Natural killer cell (primary cell): ENCODE results near the gene FOXI1. TPM values are rescaled to one million over a fixed set of nuclear protein-coding genes. Genes with fewer than 3 reads are reported as not detected.

Source experiments
- ATAC-seq, 3 donors: fragments of 150-1000 bp in 2 of 3; fragments of 200-7000 bp in 1 of 3; cut with Tn5 transposase; 1 replicate in 1 of 3; 2 replicates in 2 of 3; pipeline ENCODE4 v1.10.0; 2021; ENCODE audit warnings: mild to moderate bottlenecking in 2 of 3, moderate library complexity in 2 of 3
- DNase-seq, 2 donors: peaks; one replicate each; pipeline versions ENCODE4 v3.0.0 to v3.0.0-alpha.2; 2013 to 2021; ENCODE audit warnings: mixed read lengths in 1 of 2
- H3K27ac ChIP-seq: one replicate; pipeline ENCODE4 v1.5.1; 2013; ENCODE audit warnings: mild to moderate bottlenecking, low read length
- H3K27me3 ChIP-seq: one replicate; pipeline ENCODE4 v1.6.1; 2013; ENCODE audit warnings: low read length; ENCODE audit not compliant: control insufficient read depth, insufficient read depth
- H3K36me3 ChIP-seq: one replicate; pipeline ENCODE4 v1.6.1; 2013; ENCODE audit warnings: low read length; ENCODE audit not compliant: control insufficient read depth, insufficient read depth
- H3K4me1 ChIP-seq: one replicate; pipeline ENCODE4 v1.6.1; 2013; ENCODE audit warnings: low read length; ENCODE audit not compliant: control insufficient read depth, insufficient read depth
- H3K4me3 ChIP-seq: one replicate; pipeline ENCODE4 v1.5.1; 2013; ENCODE audit warnings: low read length
- H3K9me3 ChIP-seq: one replicate; pipeline ENCODE4 v1.6.1; 2013; ENCODE audit warnings: low read length; ENCODE audit not compliant: control insufficient read depth, insufficient read depth
- H3K27ac Mint-ChIP-seq, 2 donors: one replicate each; pipeline ENCODE4 v1.8.0; 2022; ENCODE audit warnings: mild to moderate bottlenecking in 2 of 2, mixed read lengths in 2 of 2, moderate library complexity in 1 of 2
- H3K27me3 Mint-ChIP-seq, 2 donors: one replicate each; pipeline ENCODE4 v1.8.0; 2022; ENCODE audit warnings: low read depth in 2 of 2, mixed read lengths in 2 of 2
- H3K36me3 Mint-ChIP-seq: one replicate; pipeline ENCODE4 v1.8.0; 2022; ENCODE audit warnings: mixed read lengths
- H3K4me1 Mint-ChIP-seq, 2 donors: one replicate each; pipeline ENCODE4 v1.8.0; 2022; ENCODE audit warnings: mixed read lengths in 2 of 2
- H3K4me3 Mint-ChIP-seq: one replicate; pipeline ENCODE4 v1.8.0; 2022; ENCODE audit warnings: mild to moderate bottlenecking, moderate library complexity, mixed read lengths
- H3K9me3 Mint-ChIP-seq, 2 donors: one replicate each; pipeline ENCODE4 v1.8.0; 2022; ENCODE audit warnings: mixed read lengths in 2 of 2
- CTCF ChIP-seq: fragments of 200-600 bp; IDR thresholded peaks from one replicate; pipeline ENCODE4 v1.8.0; 2022; ENCODE audit warnings: antibody characterized with exemption
- WGBS: methylation state at CpG from one replicate; pipeline ENCODE4 v1.1.7; 2013; ENCODE audit warnings: missing lambda C conversion rate; ENCODE audit not compliant: insufficient coverage; 5-methylcytosine and 5-hydroxymethylcytosine counted together
- intact Hi-C: fragments of 100-400 bp; cut with micrococcal nuclease; formaldehyde crosslinking; loops from one replicate; pipeline ENCODE4 v1.14.2; 2022
- total RNA-seq, 4 donors: library from RNA; stranded (reverse); fragments of 120-200 nt in 1 of 4; gene quantifications; one replicate each; pipeline versions ENCODE4 v1.2.3 to v1.2.4, GENCODE V29; 2013 to 2022

The FOXI1 gene
- total RNA-seq, 3 donors from 2014 or later (not counting 1 experiment from before 2014, with no cell fraction given), result 0.18 TPM; not detected in 2

GRCh38 chr5:170132269-170132975 is 26.7 kb downstream of the FOXI1 start:
- H3K27ac Mint-ChIP-seq, result no peak overlapping the region
- WGBS, result 59% methylated on average over 4 of the region's 4 CpGs
- TF ChIP-seq CTCF, result no peak
- no peak overlapping the region for H3K4me3 ChIP-seq
- no peaks in the 10 kb centered on the region for H3K9me3 ChIP-seq
- H3K4me3 Mint-ChIP-seq, result no peak overlapping the region
- H3K4me1 Mint-ChIP-seq, result no peaks in the 10 kb centered on the region
- DNase-seq (no peak), ATAC-seq (no peak)
- H3K4me1 ChIP-seq, result no peaks in the 10 kb centered on the region
- H3K27me3 ChIP-seq, result peaks cover 2% of the 10 kb centered on the region
- H3K27ac ChIP-seq, result no peak overlapping the region
- peaks cover 13 to 60% of the 10 kb centered on the region in 2 donors for H3K27me3 Mint-ChIP-seq
- intact Hi-C loops, result no loop called here
- no peaks in the 10 kb centered on the region for H3K9me3 Mint-ChIP-seq
- H3K36me3 Mint-ChIP-seq, result no peaks in the 10 kb centered on the region
- H3K36me3 ChIP-seq, result no peaks in the 10 kb centered on the region

- H3K27me3 ChIP-seq, result peaks cover 2% of the 10 kb centered on the region
- H3K4me1 ChIP-seq, result no peaks in the 10 kb centered on the region
- Mint-ChIP-seq H3K4me1 (no peaks in the 10 kb centered on the region), H3K36me3 (no peaks in the 10 kb centered on the region), H3K9me3 (no peaks in the 10 kb centered on the region), H3K27ac (no peak overlapping the region), H3K4me3 (no peak overlapping the region), H3K27me3 (peaks cover 13 to 57% of the 10 kb centered on the region in 2 donors)
- H3K27ac ChIP-seq, result no peak overlapping the region
- H3K9me3 ChIP-seq, result no peaks in the 10 kb centered on the region
- DNase-seq (no peak), ATAC-seq (no peak)
- no peaks in the 10 kb centered on the region for H3K36me3 ChIP-seq
- intact Hi-C loops, result no loop called here
- no peak overlapping the region for H3K4me3 ChIP-seq
- TF ChIP-seq CTCF, result no peak
- WGBS, result 66% methylated on average over 2 of the region's 3 CpGs
Measured at GRCh38 chr5:170132976-170133448, 27.3 kb downstream of the FOXI1 start.

GRCh38 chr5:170135796-170136490 is 30.2 kb downstream of the FOXI1 start:
- H3K27me3 Mint-ChIP-seq, result peaks cover 7 to 32% of the 10 kb centered on the region in 2 donors
- no peak overlapping the region for H3K27ac Mint-ChIP-seq
- Histone ChIP-seq H3K4me3 (no peak overlapping the region), H3K9me3 (no peaks in the 10 kb centered on the region), H3K27ac (no peak overlapping the region), H3K4me1 (no peaks in the 10 kb centered on the region), H3K36me3 (no peaks in the 10 kb centered on the region), H3K27me3 (peaks cover 2% of the 10 kb centered on the region)
- WGBS, result 52% methylated on average over 3 of the region's 4 CpGs
- no peaks in the 10 kb centered on the region for H3K4me1 Mint-ChIP-seq
- TF ChIP-seq CTCF, result no peak
- no peak for DNase-seq
- no peak for ATAC-seq
- H3K9me3 Mint-ChIP-seq, result no peaks in the 10 kb centered on the region
- intact Hi-C loops, result no loop called here
- H3K4me3 Mint-ChIP-seq, result no peak overlapping the region
- H3K36me3 Mint-ChIP-seq, result no peaks in the 10 kb centered on the region
